NCI-H2171 (cell line): ENCODE data around the gene BCAM.
"Not testable (repeated sequence)": the region's sequence is repeated elsewhere in the genome, so short reads cannot be mapped to it uniquely, and the experiment has no call there.

ENCODE experiments used
- DNase-seq: peaks from one replicate; lab custom pipeline; 2025; lab: John Stamatoyannopoulos, UW

BCAM gene

GRCh38 chr19:44808463-44809371 is at the start of gene BCAM:
BCAM (plus strand) TSS chr19:44809103; CDS start chr19:44809125, 22 bp downstream.
- peak; percentile 37 for DNase-seq

GRCh38 chr19:44762038-44762437 is 46.9 kb upstream of the BCAM start:
- no peak for DNase-seq

GRCh38 chr19:44765033-44765948 is 43.6 kb upstream of the BCAM start:
- DNase-seq = no peak

GRCh38 chr19:44765949-44766335 is 43.0 kb upstream of the BCAM start:
- DNase-seq = no peak

GRCh38 chr19:44767295-44768180 is 41.4 kb upstream of the BCAM start:
- DNase-seq = no peak

- DNase-seq = peak; percentile 53
Measured at GRCh38 chr19:44770550-44771257, 38.2 kb upstream of the BCAM start.

- not testable (repeated sequence) for DNase-seq
Measured at GRCh38 chr19:44772144-44772543, 36.8 kb upstream of the BCAM start.

- DNase-seq = no peak
Measured at GRCh38 chr19:44772959-44773358, 35.9 kb upstream of the BCAM start.

- DNase-seq = no peak
Measured at GRCh38 chr19:44775676-44776240, 33.1 kb upstream of the BCAM start.

- no peak for DNase-seq
Measured at GRCh38 chr19:44776402-44777096, 32.4 kb upstream of the BCAM start.

- peak; percentile 30 for DNase-seq
Measured at GRCh38 chr19:44777715-44778347, 31.1 kb upstream of the BCAM start, which contains the start of gene CBLC. CBLC (plus strand) TSS chr19:44777890; CDS start chr19:44777932, 42 bp downstream.

- DNase-seq = no peak
Measured at GRCh38 chr19:44779150-44779549, 29.8 kb upstream of the BCAM start.

- DNase-seq = not testable (repeated sequence)
Measured at GRCh38 chr19:44781694-44782093, 27.2 kb upstream of the BCAM start.

GRCh38 chr19:44782729-44783128 is 26.2 kb upstream of the BCAM start:
- DNase-seq = no peak

- DNase-seq = no peak
Measured at GRCh38 chr19:44783545-44783944, 25.4 kb upstream of the BCAM start.

- no peak for DNase-seq
Measured at GRCh38 chr19:44785271-44785670, 23.6 kb upstream of the BCAM start.

GRCh38 chr19:44785993-44786392 is 22.9 kb upstream of the BCAM start:
- no peak for DNase-seq

GRCh38 chr19:44788971-44789370 is 19.9 kb upstream of the BCAM start:
- no peak for DNase-seq

- DNase-seq = no peak
Measured at GRCh38 chr19:44789943-44790483, 18.9 kb upstream of the BCAM start.
